Hepatocyte (in vitro differentiated cells): Measurements from ENCODE around the gene PIGC.
A peak's percentile ranks its signal among the peaks of the same experiment; 100 is the strongest.

Experiments used
- CTCF ChIP-seq: fragments of 200-600 bp; sonication (generic); IDR thresholded peaks from 2 replicates; pipeline ENCODE4 v1.5.1; 2016; ENCODE audit warnings: antibody characterized with exemption, mild to moderate bottlenecking; ENCODE audit not compliant: poor library complexity
- EZH2 ChIP-seq: fragments of 200-600 bp; sonication (generic); IDR thresholded peaks from 2 replicates; pipeline ENCODE4 v1.6.1; 2016; ENCODE audit warnings: antibody characterized with exemption, mild to moderate bottlenecking, borderline replicate concordance
- EZH2phosphoT487 ChIP-seq: fragments of 200-600 bp; sonication (generic); IDR thresholded peaks from one replicate; pipeline ENCODE4 v1.6.1; 2018; ENCODE audit warnings: antibody characterized with exemption, mild to moderate bottlenecking, low read depth, moderate library complexity; ENCODE audit not compliant: unreplicated experiment, severe bottlenecking

- TF ChIP-seq CTCF (peak; percentile 86), EZH2 (no peak), EZH2phosphoT487 (no peak)
Measured at GRCh38 chr1:172429331-172430127, 14.3 kb downstream of the PIGC start.
